ENCODE data around the gene CHI3L2.
A peak's percentile ranks its signal among the peaks of the same experiment; 100 is the strongest.

CHI3L2 gene, protein sequence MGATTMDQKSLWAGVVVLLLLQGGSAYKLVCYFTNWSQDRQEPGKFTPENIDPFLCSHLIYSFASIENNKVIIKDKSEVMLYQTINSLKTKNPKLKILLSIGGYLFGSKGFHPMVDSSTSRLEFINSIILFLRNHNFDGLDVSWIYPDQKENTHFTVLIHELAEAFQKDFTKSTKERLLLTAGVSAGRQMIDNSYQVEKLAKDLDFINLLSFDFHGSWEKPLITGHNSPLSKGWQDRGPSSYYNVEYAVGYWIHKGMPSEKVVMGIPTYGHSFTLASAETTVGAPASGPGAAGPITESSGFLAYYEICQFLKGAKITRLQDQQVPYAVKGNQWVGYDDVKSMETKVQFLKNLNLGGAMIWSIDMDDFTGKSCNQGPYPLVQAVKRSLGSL

DNA sequence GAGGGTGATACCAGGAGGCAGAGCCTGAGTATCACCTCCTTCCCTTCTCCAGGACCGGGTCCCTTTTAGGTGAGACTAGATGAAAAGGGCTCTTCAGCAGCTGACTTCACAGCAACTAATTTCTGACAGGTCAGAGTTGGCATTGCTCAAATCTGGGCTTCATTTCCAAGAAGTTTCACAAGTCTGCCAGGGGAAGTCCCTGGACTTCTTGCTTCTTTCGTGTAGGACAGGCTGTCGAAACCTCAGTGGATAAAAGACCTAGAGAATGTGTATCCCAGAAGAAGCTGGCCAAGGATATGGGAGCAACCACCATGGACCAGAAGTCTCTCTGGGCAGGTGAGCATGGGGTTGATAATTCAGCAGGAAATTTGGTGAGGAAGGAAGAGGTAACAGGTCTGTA, at the start of gene CHI3L2:
TSS of gene CHI3L2 (plus strand) at position 280 of the 400 bp plus-strand sequence. CDS start at position 297, 17 bp downstream.
- no peak for DNase-seq

DNA sequence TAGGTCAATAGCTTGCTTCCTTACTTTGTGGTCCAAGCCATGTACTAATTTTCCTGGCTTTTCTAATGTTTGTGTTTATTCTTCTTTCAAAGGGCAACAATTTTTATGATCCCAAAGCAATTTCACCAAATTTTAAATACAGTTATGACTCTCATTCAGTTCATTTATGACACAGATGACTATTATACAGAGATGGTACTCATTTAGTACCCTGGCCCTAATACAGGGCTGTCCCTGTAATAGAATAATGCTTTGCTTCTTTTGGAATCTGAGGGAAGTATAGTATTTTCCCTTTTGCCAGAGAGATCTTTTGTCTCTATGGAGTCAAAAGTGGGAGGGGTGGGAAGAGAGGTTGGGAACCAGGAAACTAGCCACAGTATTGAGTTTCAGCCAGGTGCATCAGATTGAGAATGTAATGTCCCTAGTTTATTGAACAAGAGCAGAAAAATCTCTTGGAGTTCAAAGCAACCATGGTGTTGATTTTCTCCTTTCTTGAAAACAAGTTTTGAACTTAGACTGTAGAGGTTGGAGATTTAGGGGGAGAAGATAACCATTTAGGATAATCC, 47.5 kb upstream of the CHI3L2 start:
- DNase-seq, result no peak

DNA sequence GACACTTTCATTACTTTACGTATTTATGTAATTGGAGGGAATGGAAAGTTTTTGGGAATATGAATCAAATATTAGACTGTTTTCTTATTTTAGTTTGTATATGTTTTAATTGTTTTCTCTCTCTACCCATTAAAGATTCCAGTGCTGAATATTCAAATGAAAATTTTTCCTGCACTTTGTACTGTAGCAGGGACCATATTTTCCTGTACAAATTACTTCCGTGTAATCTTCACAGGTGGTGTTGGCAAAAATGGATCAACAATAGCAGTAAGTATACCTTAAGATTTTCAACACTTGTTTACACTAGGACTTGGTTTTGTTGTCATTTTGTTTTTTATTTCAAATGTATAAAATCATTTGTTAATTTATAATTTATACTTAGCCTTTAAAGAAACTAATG, 45.5 kb upstream of the CHI3L2 start:
- DNase-seq, result no peak

DNA sequence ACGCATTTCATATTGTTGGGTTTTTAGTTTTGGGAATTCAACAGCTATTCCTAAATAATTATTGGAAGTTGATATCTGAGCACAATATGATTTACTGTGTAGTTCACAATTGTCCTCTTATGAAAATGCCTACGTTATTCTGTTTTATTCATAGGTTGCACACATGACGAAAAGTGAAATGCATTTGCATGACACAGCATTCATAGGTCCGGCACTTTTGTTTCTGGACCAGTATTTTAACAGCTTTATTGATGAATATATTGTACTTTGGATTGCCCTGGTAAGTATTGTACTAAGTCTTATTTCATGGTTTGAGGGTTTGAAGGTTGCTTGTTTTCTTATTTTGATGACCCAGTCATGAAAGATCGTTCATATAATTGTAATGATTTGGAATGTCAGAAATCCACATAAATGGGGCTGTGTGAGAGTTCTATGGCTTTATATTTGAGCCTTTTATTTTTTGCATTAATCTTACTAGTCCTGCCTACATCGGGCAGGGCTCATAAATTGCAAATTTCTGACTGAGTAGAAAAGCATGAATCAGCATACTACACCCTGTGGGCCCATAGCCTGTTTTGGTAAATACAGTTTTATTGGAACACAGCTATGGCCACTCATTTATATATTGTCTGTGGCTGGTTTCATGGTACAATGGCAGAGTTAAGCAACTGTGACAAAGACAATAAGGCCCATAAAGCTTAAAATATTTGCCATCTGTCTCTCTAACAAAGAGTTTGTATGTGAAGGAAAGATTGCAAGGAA, 44.0 kb upstream of the CHI3L2 start:
- DNase-seq, result peak; percentile 2

DNA sequence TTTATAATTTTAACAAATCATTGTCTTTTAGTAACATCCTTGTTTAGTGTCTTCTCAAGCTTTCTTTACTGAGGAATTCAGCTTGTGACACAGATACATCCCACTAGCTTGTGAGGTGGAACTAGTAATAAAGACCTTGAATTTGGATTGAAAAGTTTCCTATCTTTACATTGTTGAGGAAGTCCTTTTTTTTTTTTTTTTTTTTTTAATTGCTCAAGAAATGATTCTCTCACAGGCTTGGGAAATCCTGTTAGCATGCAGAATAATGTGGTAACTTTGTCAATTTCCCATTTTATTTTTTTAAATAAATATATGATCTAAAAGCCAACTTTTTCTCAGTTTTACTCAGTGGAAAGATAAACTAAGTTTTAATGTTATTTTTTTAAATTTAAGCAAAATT, 42.9 kb upstream of the CHI3L2 start:
- no peak for DNase-seq

DNA sequence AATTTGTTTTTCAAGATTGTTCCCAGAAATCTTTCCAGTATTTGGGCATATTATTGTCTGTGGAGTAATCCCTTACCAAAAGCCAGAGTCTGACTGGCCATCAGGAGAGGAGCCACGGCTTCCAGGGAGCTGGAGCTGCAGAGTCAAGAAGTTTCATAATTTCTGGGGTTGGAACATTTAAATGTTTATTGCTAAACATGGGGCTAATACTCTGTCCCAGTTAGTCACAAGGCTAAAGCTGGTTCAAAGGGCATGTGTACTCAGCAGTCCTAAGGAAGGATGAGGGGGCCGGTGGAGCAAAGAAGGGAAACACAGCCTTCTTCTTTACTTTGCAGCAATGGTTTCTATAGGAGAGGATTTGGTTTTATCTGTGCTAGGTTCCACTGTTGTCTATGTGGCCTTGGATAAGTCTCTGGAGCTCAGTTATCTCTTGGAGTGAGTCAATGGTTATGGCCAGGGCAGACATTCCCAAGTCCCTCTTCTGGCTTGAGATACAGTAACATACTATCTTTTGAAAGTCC, 36.5 kb upstream of the CHI3L2 start:
- DNase-seq, result no peak

DNA sequence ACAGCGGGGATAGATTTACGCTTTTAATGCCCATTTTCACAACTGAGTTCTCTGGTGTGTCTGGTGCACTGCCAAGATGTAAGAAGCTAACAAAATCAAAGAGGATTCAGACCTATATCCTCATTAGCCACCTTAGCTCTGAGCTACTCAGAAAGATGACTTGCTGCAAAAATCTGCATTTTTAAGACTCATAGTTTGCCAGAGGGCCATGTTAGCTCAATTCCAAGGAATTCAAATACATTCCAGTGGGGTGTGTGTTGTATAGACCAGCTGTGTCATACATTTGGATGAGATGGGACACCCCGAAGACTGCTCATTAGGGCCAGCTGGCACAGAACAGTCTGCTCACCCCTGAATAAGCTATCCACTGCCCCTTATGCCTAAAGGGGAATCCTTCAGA, 36.0 kb upstream of the CHI3L2 start:
- DNase-seq, result no peak

DNA sequence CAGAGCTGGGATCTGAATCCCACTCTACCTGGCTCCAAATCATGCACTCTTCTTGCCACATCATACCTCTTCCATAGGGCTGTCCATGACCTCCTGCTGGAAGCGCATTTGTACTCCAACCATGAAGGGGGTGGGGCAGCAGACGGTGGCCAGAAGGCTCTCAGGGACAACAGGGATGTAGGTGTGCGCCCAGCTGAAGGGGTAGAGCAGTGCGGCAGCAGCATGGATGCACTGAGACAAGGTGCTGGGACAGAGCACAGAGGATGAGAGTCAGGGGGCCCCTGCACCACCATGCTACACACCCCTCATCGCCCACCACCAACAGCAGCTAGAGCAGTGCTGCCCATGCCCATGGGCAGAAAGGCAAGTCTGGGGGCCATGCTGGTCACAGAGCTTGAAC, 35.4 kb upstream of the CHI3L2 start:
- DNase-seq, result no peak

DNA sequence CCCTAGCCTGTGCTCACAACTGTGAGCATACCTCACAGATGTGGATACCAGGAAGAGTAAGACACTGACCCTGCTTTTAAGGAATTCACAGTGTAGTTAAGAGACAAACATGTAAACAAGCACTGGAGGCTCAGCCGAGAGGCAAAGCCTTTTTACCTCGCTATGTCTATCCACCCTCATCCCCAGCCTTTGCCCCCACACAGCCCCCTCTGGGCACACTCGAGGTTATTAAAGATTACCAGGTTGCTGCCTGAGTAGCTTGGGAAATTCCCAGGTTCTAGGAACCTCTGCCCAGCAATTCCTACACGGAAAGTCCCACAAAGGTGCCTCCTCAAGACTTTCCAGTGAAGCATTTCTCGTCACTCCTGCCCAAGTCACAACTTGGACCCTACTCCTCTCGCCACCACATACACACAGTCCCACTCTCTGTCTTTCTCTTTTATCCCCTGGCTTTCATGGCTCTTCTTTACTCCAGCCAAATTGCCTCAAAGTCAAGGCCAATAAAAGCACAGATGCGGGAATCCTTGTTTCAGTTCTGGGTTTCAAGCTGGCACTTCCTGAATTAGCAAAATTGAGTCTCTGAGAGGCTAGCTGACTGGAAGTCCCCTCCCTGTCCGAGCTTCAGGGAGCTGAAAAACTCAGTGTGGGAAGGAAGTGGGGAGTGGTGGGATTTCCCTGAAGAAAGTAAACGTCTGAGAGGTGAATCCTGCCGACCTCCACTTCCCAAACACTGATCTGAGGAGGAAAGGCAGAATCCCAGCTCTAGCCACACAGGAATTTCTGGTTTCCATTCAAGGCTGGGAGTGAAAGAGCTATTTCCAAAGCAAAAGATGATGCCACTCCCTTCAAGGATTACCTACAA, 34.6 kb upstream of the CHI3L2 start:
- DNase-seq, result peak; percentile 3

DNA sequence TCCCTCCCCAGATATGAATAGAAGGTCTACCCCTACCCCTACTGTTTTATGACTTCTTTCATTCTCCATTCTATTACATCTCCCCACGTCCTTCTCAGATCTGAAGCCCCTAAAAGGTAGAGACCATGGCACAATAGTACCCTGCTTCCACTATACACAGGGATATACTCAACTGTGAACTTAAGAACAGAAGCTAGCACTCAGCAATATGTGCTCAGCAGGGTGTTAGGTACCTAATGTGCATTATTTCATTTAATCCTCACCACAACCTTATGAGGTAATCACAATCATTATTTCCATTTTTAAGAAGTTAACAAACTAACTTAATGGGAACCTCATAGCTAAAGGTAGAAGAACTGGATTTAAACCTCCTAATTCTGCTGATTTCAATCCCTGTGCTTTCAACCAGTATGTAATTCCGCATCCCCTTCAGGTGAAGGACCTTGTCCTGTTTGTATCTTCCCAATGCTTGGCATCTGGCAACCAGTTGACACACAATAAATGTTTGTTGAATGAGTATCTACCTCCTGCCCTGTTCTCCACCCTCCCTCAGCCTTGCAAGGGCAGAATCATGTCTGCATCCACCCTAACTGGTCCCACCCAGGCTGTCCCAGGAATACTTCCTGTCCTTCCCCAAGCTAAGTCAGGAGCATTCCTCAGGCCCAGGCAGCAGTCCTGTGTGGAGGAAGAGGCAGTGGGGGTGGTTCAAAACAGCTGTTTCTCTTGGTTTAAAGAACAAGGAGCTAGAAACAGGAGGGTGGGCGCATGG, 33.6 kb upstream of the CHI3L2 start:
- DNase-seq, result no peak

DNA sequence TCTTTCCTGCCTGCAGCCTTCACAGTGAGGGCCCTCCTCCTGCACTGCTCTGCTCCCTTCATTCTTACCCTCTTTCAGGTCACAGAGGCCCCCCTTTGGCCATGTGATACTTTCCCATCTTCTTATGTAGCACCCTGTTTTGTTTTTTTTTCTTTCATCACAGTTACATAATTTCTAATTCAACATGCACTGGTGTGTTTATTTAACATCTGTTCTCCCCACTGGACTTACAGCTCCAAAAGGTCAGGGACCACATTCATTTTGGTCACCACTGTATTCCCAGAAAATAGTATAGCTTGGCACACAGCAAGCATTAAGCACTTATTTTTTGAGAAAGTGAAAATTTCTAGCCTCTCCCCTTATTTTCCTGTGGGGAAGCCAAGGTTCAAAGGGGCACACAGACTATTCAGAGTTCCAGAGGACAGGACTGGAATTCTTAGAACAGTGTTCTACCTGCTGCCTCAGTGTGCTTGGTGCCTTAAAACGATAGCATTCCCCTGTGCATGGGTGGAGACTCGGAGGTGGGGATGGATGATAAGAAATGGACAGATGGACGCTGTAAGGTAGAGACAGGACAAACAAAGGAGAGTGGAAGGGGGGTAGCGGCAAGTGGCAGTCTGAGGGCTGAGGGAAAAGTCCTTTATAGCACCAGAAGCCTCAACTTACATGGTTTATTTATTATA, 32.4 kb upstream of the CHI3L2 start:
- no peak for DNase-seq

DNA sequence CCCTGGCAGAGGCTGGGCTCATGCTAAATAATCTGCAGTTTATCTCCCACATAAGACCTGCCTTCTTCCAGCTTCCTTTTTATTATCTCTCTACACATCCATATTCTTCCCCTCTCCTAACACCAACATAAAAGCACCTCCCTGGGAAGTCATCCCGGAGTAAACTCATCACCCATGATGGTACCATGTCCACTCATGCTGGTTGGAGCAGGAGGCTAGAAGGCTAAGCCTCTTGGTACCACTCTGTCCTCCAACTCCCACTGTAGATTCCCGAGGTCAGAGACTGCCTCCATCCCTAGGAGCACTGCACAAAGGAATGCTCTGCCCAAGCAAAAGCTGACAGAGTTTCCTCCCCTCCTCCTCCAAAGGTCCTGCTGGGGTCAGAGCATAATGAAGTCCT, 31.3 kb upstream of the CHI3L2 start:
- no peak for DNase-seq

DNA sequence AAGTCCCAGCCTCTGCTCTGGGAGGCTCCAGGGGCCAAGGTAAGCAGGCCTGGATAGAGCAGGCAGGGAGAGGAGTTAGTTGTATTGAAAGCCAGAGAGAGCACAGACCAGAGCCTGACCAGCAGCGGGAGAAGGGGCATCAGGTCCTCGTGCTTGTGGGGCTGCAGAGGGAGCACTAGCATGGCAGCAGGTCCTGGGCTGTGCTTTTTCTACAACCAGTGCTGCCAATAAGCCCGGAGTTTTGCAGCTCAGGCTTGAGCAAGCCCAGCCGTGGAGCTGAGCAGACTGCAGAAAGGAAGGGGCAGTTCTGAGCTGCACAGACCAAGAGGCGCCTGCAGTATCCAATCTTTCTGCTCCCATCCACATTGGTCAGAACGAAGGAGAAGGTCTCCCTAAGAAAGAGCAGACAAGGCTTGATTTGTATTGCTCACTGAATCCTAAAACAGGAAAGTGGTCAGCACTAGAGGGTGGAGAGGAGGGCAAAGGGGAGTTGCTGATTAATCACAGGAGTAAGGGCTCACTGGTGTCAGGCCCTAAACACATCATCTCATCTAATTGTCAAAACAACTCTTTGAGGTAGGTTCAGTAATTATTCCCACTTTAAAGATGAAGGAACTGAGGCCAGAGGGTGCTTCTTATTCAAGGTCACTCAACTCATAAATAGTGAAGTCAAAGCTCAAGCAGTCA, 29.8 kb upstream of the CHI3L2 start:
- peak; percentile 1 for DNase-seq

DNA sequence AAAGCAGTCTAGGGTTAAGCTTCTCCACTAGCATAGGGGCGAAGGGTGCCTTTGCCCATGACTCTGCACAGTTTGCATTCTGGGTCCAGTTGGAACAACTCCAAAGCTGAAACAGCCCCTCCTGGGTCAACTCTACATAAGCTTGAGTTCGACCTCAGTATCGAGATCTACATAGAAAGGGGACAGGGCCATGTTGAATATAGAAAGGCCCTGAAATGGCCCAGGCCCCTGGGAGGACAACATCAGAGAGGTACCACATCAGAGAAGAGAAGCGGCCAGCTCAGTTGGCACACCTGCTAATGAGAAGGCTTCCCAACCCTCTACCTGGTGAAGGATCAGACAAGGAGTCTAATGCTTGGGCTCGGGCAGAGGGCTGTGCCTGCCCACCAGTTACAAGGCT, 28.7 kb upstream of the CHI3L2 start:
- DNase-seq, result no peak

DNA sequence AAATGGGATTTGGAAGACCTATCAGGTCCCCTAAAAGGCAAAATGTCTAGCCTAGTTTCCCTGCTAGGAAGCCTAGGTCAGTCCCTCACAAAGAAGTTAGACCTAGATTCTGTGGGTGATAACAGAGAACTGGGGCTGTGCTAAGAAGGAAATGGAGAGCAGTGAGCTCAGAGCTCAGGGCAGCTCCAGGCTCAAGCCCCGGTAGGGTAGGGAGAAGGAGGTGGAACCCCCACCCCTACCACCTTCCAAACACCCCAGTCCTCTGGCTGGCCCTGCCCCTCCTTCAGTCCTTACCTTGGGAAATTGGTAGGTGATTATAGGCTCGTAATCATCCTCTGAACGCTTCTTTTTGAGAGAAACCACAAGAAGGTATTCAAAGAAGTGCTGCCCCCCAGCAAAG, 28.2 kb upstream of the CHI3L2 start:
- no peak for DNase-seq

DNA sequence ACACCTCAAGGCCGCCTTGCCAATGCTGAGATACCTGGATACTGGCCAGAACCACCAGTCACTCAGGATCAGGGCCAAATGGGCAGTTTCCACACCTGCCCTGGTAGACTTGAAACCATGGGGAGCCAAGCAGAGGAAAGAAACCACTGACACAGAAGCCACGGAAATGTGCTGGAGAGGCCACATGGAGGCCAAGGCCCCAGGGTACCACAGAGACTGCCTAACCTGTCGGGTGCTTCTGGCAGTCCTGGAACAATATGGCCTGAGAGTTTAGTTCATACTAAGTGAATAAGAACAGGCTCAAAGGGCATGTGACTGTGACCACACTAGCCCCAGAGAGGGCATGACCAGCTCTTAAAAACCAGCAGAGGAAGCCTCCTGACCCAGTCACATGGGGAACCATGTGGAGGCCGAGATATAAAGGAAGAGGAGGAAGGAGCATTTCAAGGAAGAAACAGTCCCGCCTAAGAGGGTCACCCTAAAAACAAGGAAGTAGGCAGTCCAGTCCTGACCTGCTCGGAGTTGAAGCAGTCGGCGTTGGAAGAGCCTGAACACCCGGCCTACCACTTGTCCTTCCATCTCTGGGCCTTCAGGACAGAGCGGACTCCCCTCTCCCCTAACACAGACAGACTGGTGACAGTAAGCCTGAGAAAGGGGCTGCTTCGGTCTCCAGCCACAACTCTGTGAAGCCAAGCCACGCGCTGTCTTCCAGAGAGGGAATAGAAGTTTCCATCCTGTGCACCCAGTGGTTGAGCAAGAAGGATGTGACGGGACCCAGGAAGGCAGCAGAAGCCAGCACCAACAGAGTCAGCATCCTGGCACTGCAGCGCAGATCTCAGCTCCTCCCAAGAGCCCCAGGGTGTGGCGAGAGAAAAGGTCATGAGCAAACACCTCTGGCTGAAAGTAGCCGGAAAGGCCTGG, 27.4 kb upstream of the CHI3L2 start, which contains the start of gene DENND2D:
TSS of gene DENND2D (minus strand) at position 766 of the 921 bp plus-strand sequence. CDS start at position 579, 187 bp downstream.
- no peak for DNase-seq

DNA sequence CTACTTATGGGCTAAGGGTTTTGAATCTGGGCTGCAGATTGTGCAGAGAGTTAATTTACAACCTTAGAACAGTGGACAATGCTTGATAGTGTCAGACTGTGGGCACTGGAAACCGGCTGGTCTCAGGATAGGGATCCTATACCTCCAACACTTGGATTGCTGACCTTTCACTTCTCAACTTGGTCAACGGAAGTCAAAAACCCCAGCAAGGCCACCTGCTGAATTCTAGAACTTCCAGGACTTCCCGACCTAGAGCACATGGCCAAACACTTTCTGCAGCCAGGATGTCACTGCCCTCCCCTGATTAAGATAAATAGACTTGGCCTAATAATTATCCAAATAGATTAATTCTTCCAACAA, 26.7 kb upstream of the CHI3L2 start:
- DNase-seq, result no peak

DNA sequence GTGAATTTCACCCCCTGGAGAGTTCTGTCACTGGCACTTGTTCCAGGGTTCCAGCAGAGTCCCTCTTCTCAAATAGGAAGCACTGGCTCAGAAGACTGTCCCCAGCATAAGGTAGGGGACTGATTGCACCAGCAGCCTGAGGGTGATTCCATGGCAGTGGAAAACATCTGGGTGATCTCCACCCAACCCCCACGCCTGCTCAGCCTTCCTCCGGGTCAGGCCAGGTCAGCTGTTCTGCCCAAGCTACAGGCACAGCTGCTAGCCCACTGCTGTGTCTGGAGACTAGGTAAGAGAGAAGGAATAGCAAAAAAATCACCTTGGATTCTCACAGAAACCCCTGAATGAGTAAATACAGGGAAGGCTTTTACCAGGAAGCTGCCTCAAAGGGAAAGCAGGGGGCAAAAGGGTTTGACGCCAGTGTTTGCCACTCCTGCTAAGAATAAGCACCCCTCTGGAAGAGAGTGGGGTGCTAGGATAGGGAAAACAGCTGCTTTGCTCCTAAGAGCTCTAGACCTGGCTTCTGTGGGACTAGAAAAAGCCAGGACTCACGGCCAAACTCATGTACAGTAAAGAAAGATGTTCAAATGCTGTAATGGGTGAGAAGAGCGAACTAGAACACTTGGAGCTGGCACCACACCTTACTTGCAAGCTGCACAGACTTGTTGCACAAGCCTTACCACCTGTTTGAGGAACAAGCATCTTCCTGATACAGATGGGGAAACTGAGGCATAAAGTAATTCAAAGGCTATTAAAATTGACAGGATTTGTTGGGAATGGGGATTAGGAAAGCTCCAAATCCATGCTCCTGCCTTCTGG, 26.0 kb upstream of the CHI3L2 start:
- DNase-seq, result no peak

DNA sequence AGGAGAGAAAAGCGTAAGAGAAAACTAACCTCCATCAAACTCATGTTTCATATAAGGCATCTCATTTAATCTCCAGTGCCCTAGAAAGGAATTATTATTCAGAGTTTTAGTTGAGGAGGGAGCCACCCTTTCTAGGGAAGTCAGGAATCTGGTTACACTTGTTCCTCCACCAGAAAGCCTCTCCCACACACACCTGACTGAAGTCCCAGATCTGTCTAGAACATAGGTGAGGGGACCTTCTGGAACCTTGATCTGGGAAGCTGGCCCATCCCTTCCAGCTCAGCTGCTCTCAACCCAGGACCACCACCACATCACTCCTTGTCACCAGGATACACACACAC, 25.2 kb upstream of the CHI3L2 start:
- DNase-seq, result no peak

All from NCI-H69 (cell line).